ENCODE data around the gene TAF1A.

Gene TAF1A

DNA sequence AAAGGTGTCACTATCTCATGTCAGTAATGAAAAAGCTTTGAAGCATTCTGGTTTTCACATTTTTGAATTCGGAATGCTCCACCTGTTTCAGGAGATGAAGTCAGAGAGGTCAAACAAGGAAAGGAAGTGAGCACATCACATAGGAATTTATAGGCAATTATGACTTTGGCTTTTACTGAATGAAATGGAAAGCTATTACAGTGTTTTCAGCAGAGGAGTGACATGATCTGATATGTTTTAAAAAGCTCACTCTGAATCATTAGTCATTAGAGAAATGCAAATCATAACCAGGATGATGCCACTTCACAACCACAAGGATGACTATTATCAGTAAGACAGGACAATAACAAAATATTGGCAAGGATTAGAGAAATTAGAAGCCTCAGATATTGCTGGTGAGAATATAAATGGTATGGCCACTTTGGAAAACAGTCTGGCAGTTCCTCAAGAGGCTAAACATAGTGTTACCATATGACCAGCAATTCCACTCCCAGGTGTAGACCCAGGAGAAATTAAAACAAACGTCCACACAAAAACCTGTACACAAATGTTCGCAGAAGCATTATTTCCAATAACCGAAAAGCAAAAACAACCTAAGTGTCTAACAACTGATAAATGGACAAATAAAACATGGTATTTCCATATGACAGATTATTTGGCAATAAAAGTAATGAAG is 7.5 kb downstream of the TAF1A start:
- TF ChIP-seq, protein P1, sequence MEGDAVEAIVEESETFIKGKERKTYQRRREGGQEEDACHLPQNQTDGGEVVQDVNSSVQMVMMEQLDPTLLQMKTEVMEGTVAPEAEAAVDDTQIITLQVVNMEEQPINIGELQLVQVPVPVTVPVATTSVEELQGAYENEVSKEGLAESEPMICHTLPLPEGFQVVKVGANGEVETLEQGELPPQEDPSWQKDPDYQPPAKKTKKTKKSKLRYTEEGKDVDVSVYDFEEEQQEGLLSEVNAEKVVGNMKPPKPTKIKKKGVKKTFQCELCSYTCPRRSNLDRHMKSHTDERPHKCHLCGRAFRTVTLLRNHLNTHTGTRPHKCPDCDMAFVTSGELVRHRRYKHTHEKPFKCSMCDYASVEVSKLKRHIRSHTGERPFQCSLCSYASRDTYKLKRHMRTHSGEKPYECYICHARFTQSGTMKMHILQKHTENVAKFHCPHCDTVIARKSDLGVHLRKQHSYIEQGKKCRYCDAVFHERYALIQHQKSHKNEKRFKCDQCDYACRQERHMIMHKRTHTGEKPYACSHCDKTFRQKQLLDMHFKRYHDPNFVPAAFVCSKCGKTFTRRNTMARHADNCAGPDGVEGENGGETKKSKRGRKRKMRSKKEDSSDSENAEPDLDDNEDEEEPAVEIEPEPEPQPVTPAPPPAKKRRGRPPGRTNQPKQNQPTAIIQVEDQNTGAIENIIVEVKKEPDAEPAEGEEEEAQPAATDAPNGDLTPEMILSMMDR (conservative IDR thresholded peaks at IDR 0.05; ENCODE audit: low read depth) = no peak
- H3K27ac ChIP-seq = peak overlapping the region; percentile 71

GRCh38 chr1:222579316-222579715 is 10.4 kb downstream of the TAF1A start:
- CTCF ChIA-PET = interaction anchor here (0.6 kb wide), 1 partner anchor 544 kb away, joined by 3 read pairs; no protein-coding TSS in a partner anchor

More for the DNA sequence above, 7.5 kb downstream of the TAF1A start:
- peak; percentile 77 for DNase-seq (ENCODE audit: low spot score)
- CTCF ChIA-PET = interaction anchor here (0.6 kb wide), 1 partner anchor 27 kb away, joined by 6 read pairs; no protein-coding TSS in a partner anchor
- POLR2A ChIA-PET (ENCODE audit: low non-redundant PET) = no interaction called here

GRCh38 chr1:222570837-222571236 is 18.9 kb downstream of the TAF1A start:
- ChIA-PET CTCF (no interaction called here), POLR2A (ENCODE audit: low non-redundant PET) (no interaction called here)
- no peak overlapping the region for H3K27ac ChIP-seq
- TF ChIP-seq, protein P1 (conservative IDR thresholded peaks at IDR 0.05; ENCODE audit: low read depth) = no peak
- no peak for DNase-seq (ENCODE audit: low spot score)

More at GRCh38 chr1:222579316-222579715, 10.4 kb downstream of the TAF1A start:
- DNase-seq (ENCODE audit: low spot score) = no peak
- POLR2A ChIA-PET (ENCODE audit: low non-redundant PET) = no interaction called here
- no peak overlapping the region for H3K27ac ChIP-seq
- TF ChIP-seq, protein P1 (conservative IDR thresholded peaks at IDR 0.05; ENCODE audit: low read depth) = no peak

GRCh38 chr1:222561656-222562055 is 28.1 kb downstream of the TAF1A start:
- TF ChIP-seq, protein P1 (conservative IDR thresholded peaks at IDR 0.05; ENCODE audit: low read depth) = no peak
- no peak overlapping the region for H3K27ac ChIP-seq
- POLR2A ChIA-PET (ENCODE audit: low non-redundant PET) = no interaction called here
- DNase-seq (ENCODE audit: low spot score) = no peak
- CTCF ChIA-PET = no interaction called here

DNA sequence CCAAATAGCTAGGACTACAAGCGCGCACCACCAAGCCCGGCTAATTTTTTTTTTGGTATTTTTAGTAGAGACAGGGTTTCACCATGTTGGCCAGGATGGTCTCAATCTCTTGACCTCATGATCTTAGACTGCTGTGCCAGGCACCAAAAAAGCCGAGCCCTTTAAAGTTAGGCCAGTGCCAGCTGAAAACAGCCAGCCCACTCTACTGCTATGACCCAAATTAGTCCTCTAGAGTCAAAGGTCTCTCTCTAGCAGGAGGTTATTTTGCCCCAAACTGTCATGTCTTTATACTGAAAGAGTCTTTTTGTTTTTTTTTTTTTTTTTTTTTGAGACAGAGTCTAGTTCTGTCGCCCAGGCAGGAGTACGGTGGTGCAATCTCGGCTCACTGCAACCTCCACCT is 32.2 kb downstream of the TAF1A start:
- TF ChIP-seq, protein P1 (conservative IDR thresholded peaks at IDR 0.05; ENCODE audit: low read depth) = no peak
- ChIA-PET POLR2A (ENCODE audit: low non-redundant PET) (no interaction called here), CTCF (no interaction called here)
- DNase-seq (ENCODE audit: low spot score) = no peak
- H3K27ac ChIP-seq = no peak overlapping the region

DNA sequence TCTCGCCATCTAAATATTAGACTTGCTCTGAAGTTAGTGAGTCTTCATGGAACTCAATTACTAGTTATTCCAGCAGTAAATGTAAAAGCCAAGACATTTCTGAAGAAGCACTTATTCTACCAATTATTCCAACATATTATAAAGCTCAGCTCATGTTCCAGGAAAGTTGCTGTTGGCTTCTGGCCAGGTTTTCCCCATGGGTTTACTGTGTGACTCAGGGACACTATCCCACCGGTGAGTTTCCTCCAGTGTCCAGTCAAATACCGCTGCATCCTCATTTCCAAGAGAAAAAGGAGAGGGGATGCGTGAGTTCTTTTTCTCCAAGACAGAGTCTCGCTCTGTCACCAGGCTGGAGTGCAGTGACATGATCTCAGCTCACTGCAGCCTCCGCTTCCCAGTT is 32.6 kb downstream of the TAF1A start:
- no peak for DNase-seq (ENCODE audit: low spot score)
- POLR2A ChIA-PET (ENCODE audit: low non-redundant PET) = no interaction called here
- CTCF ChIA-PET = no interaction called here
- TF ChIP-seq, protein P1 (conservative IDR thresholded peaks at IDR 0.05; ENCODE audit: low read depth) = no peak
- no peak overlapping the region for H3K27ac ChIP-seq

Measured in RWPE1 (cell line).